Keratinocyte (primary cell): Measurements from ENCODE around the gene ADARB2. TPM values are rescaled to one million over a fixed set of nuclear protein-coding genes. Genes with fewer than 3 reads are reported as not detected.
"Not testable (repeated sequence)": the region's sequence is repeated elsewhere in the genome, so short reads cannot be mapped to it uniquely, and the experiment has no call there.

Experiments
- DNase-seq: peaks from one replicate; pipeline ENCODE4 v3.0.0-alpha.2; 2011; ENCODE audit warnings: low read depth, missing footprints, low spot score
- FAIRE-seq: peaks from 2 replicates; lab custom pipeline; 2011; peaks lifted over from hg19 to GRCh38; lab: Jason Lieb, UNC
- H2AFZ ChIP-seq: 2 replicates; pipeline ENCODE4 v1.6.0; 2012; ENCODE audit warnings: low read length, control low read depth, inconsistent platforms; ENCODE audit not compliant: control insufficient read depth
- H3K27ac ChIP-seq: 2 replicates; pipeline ENCODE4 v1.5.1; 2011; ENCODE audit warnings: low read length; ENCODE audit not compliant: control insufficient read depth, insufficient read depth
- H3K27me3 ChIP-seq: 3 replicates; pipeline ENCODE4 v1.6.0; 2011; ENCODE audit warnings: low read length; ENCODE audit not compliant: control insufficient read depth, insufficient read depth; ENCODE audit errors: extremely low read depth
- H3K36me3 ChIP-seq, 2 experiments: 2 replicates in 1 of 2; 3 replicates in 1 of 2; pipeline ENCODE4 v1.5.1; 2011; ENCODE audit warnings: low read length in 2 of 2, mild to moderate bottlenecking in 1 of 2; ENCODE audit not compliant: control insufficient read depth in 2 of 2, insufficient read depth in 2 of 2; ENCODE audit errors: extremely low read depth in 1 of 2
- H3K4me1 ChIP-seq: 3 replicates; pipeline ENCODE4 v1.5.1; 2011; ENCODE audit warnings: low read length; ENCODE audit not compliant: control insufficient read depth, insufficient read depth; ENCODE audit errors: extremely low read depth
- H3K4me2 ChIP-seq: 3 replicates; pipeline ENCODE4 v1.6.0; 2011; ENCODE audit warnings: low read depth, low read length; ENCODE audit not compliant: control insufficient read depth, insufficient read depth; ENCODE audit errors: extremely low read depth
- H3K4me3 ChIP-seq, 3 experiments: fragments of 200-600 bp in 1 of 3; sonication (generic) in 1 of 3; 2 replicates in 2 of 3; 3 replicates in 1 of 3; pipeline ENCODE4 v1.5.1; 2011 to 2016; ENCODE audit warnings: low read length in 3 of 3, mild to moderate bottlenecking in 3 of 3, control low read depth in 2 of 3, inconsistent platforms in 1 of 3, low read depth in 1 of 3, mixed read lengths in 1 of 3, mixed run types in 1 of 3, moderate library complexity in 1 of 3; ENCODE audit not compliant: control insufficient read depth in 2 of 3, insufficient read depth in 2 of 3; ENCODE audit errors: extremely low read depth in 1 of 3
- H3K79me2 ChIP-seq: 2 replicates; pipeline ENCODE4 v1.6.0; 2012; ENCODE audit warnings: low read length; ENCODE audit not compliant: control insufficient read depth, insufficient read depth
- H3K9ac ChIP-seq: 3 replicates; pipeline ENCODE4 v1.6.0; 2011; ENCODE audit warnings: low read length; ENCODE audit not compliant: control insufficient read depth, insufficient read depth; ENCODE audit errors: extremely low read depth
- H3K9me1 ChIP-seq: 3 replicates; pipeline ENCODE4 v1.6.0; 2011; ENCODE audit warnings: low read length; ENCODE audit not compliant: control insufficient read depth, insufficient read depth; ENCODE audit errors: extremely low read depth
- H3K9me3 ChIP-seq: 2 replicates; pipeline ENCODE4 v1.5.1; 2012; ENCODE audit warnings: low read depth, low read length; ENCODE audit not compliant: control insufficient read depth
- H4K20me1 ChIP-seq: 3 replicates; pipeline ENCODE4 v1.6.0; 2011; ENCODE audit warnings: low read length; ENCODE audit not compliant: control insufficient read depth, insufficient read depth; ENCODE audit errors: extremely low read depth
- EZH2 ChIP-seq: IDR thresholded peaks from one replicate; pipeline ENCODE4 v1.6.1; 2012; ENCODE audit warnings: inconsistent platforms, mild to moderate bottlenecking, low read length, moderate library complexity
- dilution Hi-C: fragments of 300-500 bp; cut with MboI; formaldehyde crosslinking; loops from one replicate; pipeline ENCODE4 v1.7.0; 2020; ENCODE audit warnings: low sequenced_read_pairs; ENCODE audit not compliant: extremely low pct_ligation_motif_present
- polyA plus RNA-seq, 5 experiments: library from polyadenylated mRNA; depleted of rRNA in 3 of 5; stranded (reverse) in 3 of 5; stranded (forward) in 1 of 5; unstranded in 1 of 5; fragments of >200 nt; gene quantifications; 1 replicate in 1 of 5; 2 replicates in 3 of 5; 3 replicates in 1 of 5; pipeline versions ENCODE4 v1.2.1 to v1.2.3, GENCODE V29; 2011 to 2012; ENCODE audit warnings: missing spikeins in 2 of 5, low read depth in 1 of 5, low replicate concordance in 1 of 5
- TF ChIP-seq, protein P1 (sequence below), 3 experiments: IDR thresholded peaks in 1 of 3; conservative IDR thresholded peaks in 1 of 3; optimal IDR thresholded peaks in 1 of 3; 2 replicates in 2 of 3; 3 replicates in 1 of 3; pipeline versions ENCODE3 to v1.5.1; 2011; ENCODE audit warnings: low read length in 3 of 3, mild to moderate bottlenecking in 3 of 3, moderate library complexity in 2 of 3, control low read depth in 1 of 3, inconsistent platforms in 1 of 3; ENCODE audit not compliant: insufficient read depth in 2 of 3; ENCODE audit errors: extremely low read depth in 1 of 3

ADARB2 gene
- polyA plus RNA-seq, 1 donor (not counting 4 experiments of a cell fraction or from before 2014, with no cell fraction given): not detected

DNA sequence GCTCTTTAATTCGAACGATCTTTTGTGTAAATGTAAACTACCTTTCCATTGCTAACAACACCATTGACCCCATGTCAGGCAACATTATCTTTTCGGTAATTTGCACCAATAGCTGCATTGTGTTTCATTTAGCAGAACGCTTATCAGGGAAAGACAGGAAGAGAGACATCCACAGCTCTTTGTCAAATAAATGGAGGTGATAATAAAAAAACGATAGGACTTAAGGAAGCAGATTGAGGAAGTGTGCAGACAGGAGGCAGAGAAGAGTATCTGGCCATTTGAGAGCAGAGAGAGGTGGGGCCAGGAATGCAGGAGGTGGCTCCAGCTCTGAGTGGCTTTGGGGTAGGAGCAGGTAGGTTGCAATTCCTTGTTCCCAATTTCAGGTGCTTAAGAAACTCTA lies 37.5 kb upstream of the ADARB2 start:
- Histone ChIP-seq H3K27me3 (no peaks in the 10 kb centered on the region), H4K20me1 (no peaks in the 10 kb centered on the region), H2AFZ (no peak overlapping the region), H3K9me3 (peaks cover 1% of the 10 kb centered on the region), H3K36me3 (no peaks in the 10 kb centered on the region), H3K9me1 (no peaks in the 10 kb centered on the region), H3K79me2 (no peaks in the 10 kb centered on the region), H3K27ac (no peak overlapping the region), H3K4me1 (no peaks in the 10 kb centered on the region), H3K9ac (no peak overlapping the region), H3K4me2 (no peak overlapping the region), H3K4me3 (no peak overlapping the region)
- DNase-seq (no peak), FAIRE-seq (no peak)
- TF ChIP-seq, protein P1, sequence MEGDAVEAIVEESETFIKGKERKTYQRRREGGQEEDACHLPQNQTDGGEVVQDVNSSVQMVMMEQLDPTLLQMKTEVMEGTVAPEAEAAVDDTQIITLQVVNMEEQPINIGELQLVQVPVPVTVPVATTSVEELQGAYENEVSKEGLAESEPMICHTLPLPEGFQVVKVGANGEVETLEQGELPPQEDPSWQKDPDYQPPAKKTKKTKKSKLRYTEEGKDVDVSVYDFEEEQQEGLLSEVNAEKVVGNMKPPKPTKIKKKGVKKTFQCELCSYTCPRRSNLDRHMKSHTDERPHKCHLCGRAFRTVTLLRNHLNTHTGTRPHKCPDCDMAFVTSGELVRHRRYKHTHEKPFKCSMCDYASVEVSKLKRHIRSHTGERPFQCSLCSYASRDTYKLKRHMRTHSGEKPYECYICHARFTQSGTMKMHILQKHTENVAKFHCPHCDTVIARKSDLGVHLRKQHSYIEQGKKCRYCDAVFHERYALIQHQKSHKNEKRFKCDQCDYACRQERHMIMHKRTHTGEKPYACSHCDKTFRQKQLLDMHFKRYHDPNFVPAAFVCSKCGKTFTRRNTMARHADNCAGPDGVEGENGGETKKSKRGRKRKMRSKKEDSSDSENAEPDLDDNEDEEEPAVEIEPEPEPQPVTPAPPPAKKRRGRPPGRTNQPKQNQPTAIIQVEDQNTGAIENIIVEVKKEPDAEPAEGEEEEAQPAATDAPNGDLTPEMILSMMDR (optimal IDR thresholded peaks at IDR 0.05 in 1 of 3, IDR thresholded peaks at IDR 0.05 in 1 of 3, conservative IDR thresholded peaks at IDR 0.05 in 1 of 3; ENCODE audit: extremely low read depth in 1 of 3, insufficient read depth in 2 of 3, low read length in 3 of 3): no peak
- no peak for TF ChIP-seq EZH2
- dilution Hi-C loops: no loop called here

GRCh38 chr10:1773204-1773603 lies 35.9 kb upstream of the ADARB2 start:
- H2AFZ ChIP-seq, DNase-seq, dilution Hi-C loops, H3K4me3 ChIP-seq, H3K4me2 ChIP-seq, FAIRE-seq, H3K4me1 ChIP-seq, H3K9me1 ChIP-seq, H3K27me3 ChIP-seq, H3K36me3 ChIP-seq, H3K79me2 ChIP-seq, H4K20me1 ChIP-seq, H3K9me3 ChIP-seq, H3K9ac ChIP-seq, H3K27ac ChIP-seq: not testable (repeated sequence)

- Histone ChIP-seq H3K9me3 (peaks cover 3% of the 10 kb centered on the region), H3K36me3 (no peaks in the 10 kb centered on the region), H3K79me2 (no peaks in the 10 kb centered on the region), H3K4me3 (no peak overlapping the region), H3K27ac (no peak overlapping the region), H4K20me1 (no peaks in the 10 kb centered on the region), H3K9me1 (no peaks in the 10 kb centered on the region), H3K27me3 (no peaks in the 10 kb centered on the region), H3K9ac (no peak overlapping the region), H2AFZ (no peak overlapping the region), H3K4me1 (no peaks in the 10 kb centered on the region), H3K4me2 (no peak overlapping the region)
- dilution Hi-C loops: no loop called here
- TF ChIP-seq EZH2: no peak
- TF ChIP-seq, protein P1 (optimal IDR thresholded peaks at IDR 0.05 in 1 of 3, IDR thresholded peaks at IDR 0.05 in 1 of 3, conservative IDR thresholded peaks at IDR 0.05 in 1 of 3; ENCODE audit: extremely low read depth in 1 of 3, insufficient read depth in 2 of 3, low read length in 3 of 3): no peak
- no peak for FAIRE-seq
- no peak for DNase-seq
These were observed 28.7 kb upstream of the ADARB2 start for GRCh38 chr10:1766049-1766448.
